GM12878 (cell line): ENCODE results near the gene HAND1. TPM values are rescaled to one million over a fixed set of nuclear protein-coding genes. Genes with fewer than 3 reads are reported as not detected.

Experiments used
- ATAC-seq: fragments of 200-7000 bp; cut with Tn5 transposase; 3 replicates; pipeline ENCODE4 v1.9.1; 2020; ENCODE audit warnings: mild to moderate bottlenecking, moderate library complexity
- BruUV-seq: library from RNA; stranded (reverse); fragments of 400-500 nt; replicated peaks from 2 replicates; lab custom pipeline; 2021; lab: Mats Ljungman, UMichigan
- CTCF ChIA-PET: fragments of 300-600 bp; sonication (Branson Sonifier 250); formaldehyde crosslinking; extraction: SDS; loops from one replicate; lab custom pipeline; 2021; ENCODE audit warnings: inconsistent platforms; lab: Yijun Ruan, JAX
- POLR2A ChIA-PET: fragments of 350-600 bp; formaldehyde crosslinking; extraction: SDS; loops from one replicate; lab custom pipeline; 2021; ENCODE audit warnings: inconsistent platforms; lab: Charles Lee
- RAD21 ChIA-PET: fragments of 300-600 bp; sonication (Branson Sonifier 250); formaldehyde crosslinking; loops from one replicate; lab custom pipeline; 2023; ENCODE audit warnings: antibody characterized with exemption; ENCODE audit not compliant: unreplicated experiment; lab: Charles Lee
- SMC1A ChIA-PET: fragments of 300-600 bp; sonication (Branson Sonifier 250); formaldehyde crosslinking; loops from one replicate; lab custom pipeline; 2023; ENCODE audit not compliant: unreplicated experiment, uncharacterized antibody; lab: Charles Lee
- DNase-seq: peaks from one replicate; pipeline ENCODE4 v3.0.0-alpha.2; 2011; ENCODE audit warnings: low read depth, low spot score
- FAIRE-seq: peaks from 3 replicates; lab custom pipeline; 2011; peaks lifted over from hg19 to GRCh38; lab: Jason Lieb, UNC
- H2AFZ ChIP-seq: 2 replicates; pipeline ENCODE4 v1.6.0; 2011; ENCODE audit warnings: low read depth, low read length, control low read depth; ENCODE audit not compliant: control insufficient read depth
- H3K27ac ChIP-seq: 2 replicates; pipeline ENCODE4 v1.5.1; 2011; ENCODE audit warnings: control low read depth; ENCODE audit not compliant: control insufficient read depth, insufficient read depth
- H3K27me3 ChIP-seq, 2 experiments: replicated peaks in 1 of 2; 2 replicates each; pipeline versions ENCODE4 v1.6.0 to v1.6.1; 2011; ENCODE audit warnings: low read length in 1 of 2; ENCODE audit not compliant: control insufficient read depth in 2 of 2, insufficient read depth in 2 of 2
- H3K36me3 ChIP-seq, 2 experiments: 2 replicates each; pipeline ENCODE4 v1.5.1; 2011; ENCODE audit warnings: low read length in 1 of 2; ENCODE audit not compliant: control insufficient read depth in 2 of 2, insufficient read depth in 2 of 2
- H3K4me1 ChIP-seq: 2 replicates; pipeline ENCODE4 v1.6.1; 2011; ENCODE audit warnings: mild to moderate bottlenecking, low read length, moderate library complexity, mixed read lengths; ENCODE audit not compliant: control insufficient read depth, insufficient read depth
- H3K4me2 ChIP-seq: 2 replicates; pipeline ENCODE4 v1.6.0; 2011; ENCODE audit warnings: control low read depth; ENCODE audit not compliant: control insufficient read depth, insufficient read depth
- H3K4me3 ChIP-seq: fragments of 200-600 bp; sonication (generic); 2 replicates; pipeline ENCODE4 v1.5.1; 2016
- H3K79me2 ChIP-seq: 2 replicates; pipeline ENCODE4 v1.6.0; 2011; ENCODE audit warnings: low read length; ENCODE audit not compliant: control insufficient read depth, insufficient read depth
- H3K9ac ChIP-seq: 2 replicates; pipeline ENCODE4 v1.8.0; 2011; ENCODE audit warnings: low read length, control low read depth, mixed read lengths; ENCODE audit not compliant: control insufficient read depth, insufficient read depth
- H3K9me3 ChIP-seq: replicated peaks from 3 replicates; pipeline ENCODE4 v1.5.1; 2011; ENCODE audit warnings: mild to moderate bottlenecking, low read length; ENCODE audit not compliant: control insufficient read depth, insufficient read depth
- H4K20me1 ChIP-seq: 2 replicates; pipeline ENCODE4 v1.6.0; 2011; ENCODE audit not compliant: control insufficient read depth, insufficient read depth
- CEBPB ChIP-seq, 2 experiments: fragments of 150-350 bp in 1 of 2; IDR thresholded peaks; 2 replicates each; pipeline ENCODE4 v1.6.1; 2012 to 2014; ENCODE audit warnings: low read depth in 2 of 2, low read length in 2 of 2, borderline replicate concordance in 1 of 2, inconsistent platforms in 1 of 2
- HCFC1 ChIP-seq: fragments of 150-350 bp; IDR thresholded peaks from 2 replicates; pipeline ENCODE4 v1.6.1; 2014; ENCODE audit warnings: low read length
- JUNB ChIP-seq: IDR thresholded peaks from 2 replicates; pipeline ENCODE4 v1.6.1; 2016; ENCODE audit warnings: antibody characterized with exemption, mild to moderate bottlenecking
- JUND ChIP-seq: IDR thresholded peaks from 2 replicates; pipeline ENCODE4 v1.6.1; 2012; ENCODE audit warnings: low read depth, mild to moderate bottlenecking, low read length, improper control_type of control experiment, moderate library complexity
- RAD51 ChIP-seq: fragments of 450-650 bp; IDR thresholded peaks from 2 replicates; pipeline ENCODE4 v1.6.1; 2016; ENCODE audit warnings: moderate library complexity, mild to moderate bottlenecking, inconsistent platforms
- STAT1 ChIP-seq: fragments of 450-650 bp; conservative IDR thresholded peaks from 2 replicates; pipeline ENCODE4 v1.6.1; 2014; ENCODE audit warnings: antibody characterized with exemption, mild to moderate bottlenecking
- WGBS: methylation state at CpG from one replicate; pipeline ENCODE4 v1.1.6; 2016; ENCODE audit warnings: low lambda C conversion rate; ENCODE audit not compliant: insufficient replicate concordance, insufficient coverage; ENCODE audit errors: missing lambda C conversion rate; 5-methylcytosine and 5-hydroxymethylcytosine counted together
- in situ Hi-C: fragments of 300-500 bp; cut with MboI; formaldehyde crosslinking; loops from 9 replicates; pipeline ENCODE4 v1.14.3; 2018; ENCODE audit warnings: mixed read lengths
- intact Hi-C: fragments of 100-400 bp; cut with micrococcal nuclease; formaldehyde crosslinking; loops from one replicate; pipeline ENCODE4 v1.14.2; 2022; ENCODE audit not compliant: unreplicated experiment
- polyA plus RNA-seq, 11 experiments: library from polyadenylated mRNA; depleted of rRNA in 4 of 11; unstranded in 6 of 11; stranded (reverse) in 5 of 11; fragments of >200 nt; fragmentation: Nextera tagmentation in 4 of 11; fragmentation: Illumina TruSeq in 1 of 11; extraction: Ambion mirVana in 4 of 11; extraction: Trizol in 1 of 11; gene quantifications; 1 replicate in 1 of 11; 2 replicates in 10 of 11; pipeline versions ENCODE4 v1.2.1 to v1.2.3, GENCODE V29; 2011 to 2016; ENCODE audit warnings: inconsistent platforms in 2 of 11, missing spikeins in 2 of 11, low read depth in 1 of 11
- total RNA-seq, 4 experiments: library from RNA; depleted of rRNA in 3 of 4; stranded (reverse); fragments of >200 nt in 3 of 4; fragmentation: Illumina TruSeq in 1 of 4; extraction: Trizol in 1 of 4; gene quantifications; 2 replicates each; pipeline versions ENCODE4 v1.2.1 to v1.2.3, GENCODE V29; 2013 to 2021
- TF ChIP-seq, protein P1 (sequence below): fragments of 450-650 bp; IDR thresholded peaks from 2 replicates; pipeline ENCODE4 v1.6.1; 2017; ENCODE audit warnings: mild to moderate bottlenecking, low read depth, inconsistent platforms; ENCODE audit not compliant: poor library complexity, severe bottlenecking
- TF ChIP-seq, protein P2 (sequence below): fragments of 450-650 bp; conservative IDR thresholded peaks from 2 replicates; pipeline ENCODE4 v1.6.1; 2017; ENCODE audit warnings: mild to moderate bottlenecking, moderate library complexity
- TF ChIP-seq, protein P3 (sequence below): fragments of 450-650 bp; IDR thresholded peaks from 2 replicates; pipeline ENCODE4 v1.6.1; 2016; ENCODE audit warnings: mild to moderate bottlenecking, moderate library complexity, borderline replicate concordance
- TF ChIP-seq, protein P4 (sequence below): fragments of 450-650 bp; formaldehyde crosslinking; IDR thresholded peaks from 2 replicates; pipeline ENCODE4 v1.5.0; 2022; ENCODE audit warnings: mild to moderate bottlenecking, missing genetic modification characterization

Gene HAND1
- total and polyA plus RNA-seq, 10 of the 15 experiments (the other 5 are each of a cell fraction or from before 2014, with no cell fraction given) = 0.06 to 0.41 (median 0.27) TPM; not detected in 4

DNA sequence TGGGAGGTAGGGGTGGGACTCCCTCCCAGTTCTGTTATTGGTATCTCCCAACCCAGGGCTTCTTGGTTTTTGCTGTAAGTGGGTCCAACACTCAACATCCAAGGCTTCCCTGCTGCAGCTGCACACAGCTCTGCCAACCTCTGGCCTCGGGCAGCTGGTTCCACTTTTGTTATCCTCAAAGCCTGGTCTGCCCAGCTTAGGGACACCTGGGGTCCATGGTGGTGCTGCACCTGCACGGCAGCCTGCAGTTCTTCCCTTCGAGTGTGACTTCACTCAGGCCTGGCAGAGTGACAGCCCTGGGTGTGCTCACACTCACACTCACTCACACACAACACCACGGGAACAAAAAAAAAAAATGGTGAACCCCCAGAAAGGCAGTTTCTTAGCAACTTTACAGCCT lies 47.6 kb downstream of the HAND1 start (continued):
- TF ChIP-seq, protein P1, sequence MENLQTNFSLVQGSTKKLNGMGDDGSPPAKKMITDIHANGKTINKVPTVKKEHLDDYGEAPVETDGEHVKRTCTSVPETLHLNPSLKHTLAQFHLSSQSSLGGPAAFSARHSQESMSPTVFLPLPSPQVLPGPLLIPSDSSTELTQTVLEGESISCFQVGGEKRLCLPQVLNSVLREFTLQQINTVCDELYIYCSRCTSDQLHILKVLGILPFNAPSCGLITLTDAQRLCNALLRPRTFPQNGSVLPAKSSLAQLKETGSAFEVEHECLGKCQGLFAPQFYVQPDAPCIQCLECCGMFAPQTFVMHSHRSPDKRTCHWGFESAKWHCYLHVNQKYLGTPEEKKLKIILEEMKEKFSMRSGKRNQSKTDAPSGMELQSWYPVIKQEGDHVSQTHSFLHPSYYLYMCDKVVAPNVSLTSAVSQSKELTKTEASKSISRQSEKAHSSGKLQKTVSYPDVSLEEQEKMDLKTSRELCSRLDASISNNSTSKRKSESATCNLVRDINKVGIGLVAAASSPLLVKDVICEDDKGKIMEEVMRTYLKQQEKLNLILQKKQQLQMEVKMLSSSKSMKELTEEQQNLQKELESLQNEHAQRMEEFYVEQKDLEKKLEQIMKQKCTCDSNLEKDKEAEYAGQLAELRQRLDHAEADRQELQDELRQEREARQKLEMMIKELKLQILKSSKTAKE = no peak
- no peak for TF ChIP-seq HCFC1
- TF ChIP-seq, all 136 proteins: peak for 0

DNA sequence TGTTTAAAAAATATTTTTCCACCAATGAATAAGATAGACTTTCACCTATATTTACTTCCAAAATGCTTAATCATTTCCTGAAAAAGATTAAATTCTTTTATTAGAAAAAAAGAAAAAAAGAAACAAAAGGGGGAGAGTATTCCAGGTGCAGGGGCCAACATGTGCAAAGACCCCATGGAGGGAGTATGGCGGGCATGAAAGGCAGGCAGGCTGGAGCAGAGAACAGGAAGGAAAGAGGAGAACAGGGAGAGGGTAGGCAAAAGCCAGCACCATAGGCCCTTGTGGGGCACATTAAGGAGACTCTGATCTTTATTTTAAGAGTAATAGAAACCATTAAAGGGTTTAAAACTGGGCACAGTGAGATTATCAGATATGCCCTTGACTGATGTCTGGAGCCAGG lies 48.7 kb downstream of the HAND1 start:
- Histone ChIP-seq H3K36me3 (no peaks in the 10 kb centered on the region; a peak in 1 of 4 replicates), H3K9me3 (no peaks in the 10 kb centered on the region), H3K79me2 (no peaks in the 10 kb centered on the region), H3K4me1 (no peaks in the 10 kb centered on the region), H3K4me3 (no peak overlapping the region), H3K27ac (no peak overlapping the region), H4K20me1 (no peaks in the 10 kb centered on the region), H3K9ac (no peak overlapping the region), H3K27me3 (no peaks in the 10 kb centered on the region), H2AFZ (no peak overlapping the region), H3K4me2 (no peak overlapping the region)
- POLR2A ChIA-PET = no interaction called here
- FAIRE-seq (no peak), ATAC-seq (no peak), DNase-seq (no peak)
- RAD21 ChIA-PET = no interaction called here
- no TSS peak for BruUV-seq
- in situ Hi-C loops = no loop called here
- WGBS = 100% methylated on average over 1 of the region's 1 CpG
- SMC1A ChIA-PET = no interaction called here
- CTCF ChIA-PET = interaction anchor here (1.2 kb wide), 1 partner anchor 357 kb away, joined by 4 read pairs; no protein-coding TSS in a partner anchor
- intact Hi-C loops = no loop called here
- TF ChIP-seq, protein P2, sequence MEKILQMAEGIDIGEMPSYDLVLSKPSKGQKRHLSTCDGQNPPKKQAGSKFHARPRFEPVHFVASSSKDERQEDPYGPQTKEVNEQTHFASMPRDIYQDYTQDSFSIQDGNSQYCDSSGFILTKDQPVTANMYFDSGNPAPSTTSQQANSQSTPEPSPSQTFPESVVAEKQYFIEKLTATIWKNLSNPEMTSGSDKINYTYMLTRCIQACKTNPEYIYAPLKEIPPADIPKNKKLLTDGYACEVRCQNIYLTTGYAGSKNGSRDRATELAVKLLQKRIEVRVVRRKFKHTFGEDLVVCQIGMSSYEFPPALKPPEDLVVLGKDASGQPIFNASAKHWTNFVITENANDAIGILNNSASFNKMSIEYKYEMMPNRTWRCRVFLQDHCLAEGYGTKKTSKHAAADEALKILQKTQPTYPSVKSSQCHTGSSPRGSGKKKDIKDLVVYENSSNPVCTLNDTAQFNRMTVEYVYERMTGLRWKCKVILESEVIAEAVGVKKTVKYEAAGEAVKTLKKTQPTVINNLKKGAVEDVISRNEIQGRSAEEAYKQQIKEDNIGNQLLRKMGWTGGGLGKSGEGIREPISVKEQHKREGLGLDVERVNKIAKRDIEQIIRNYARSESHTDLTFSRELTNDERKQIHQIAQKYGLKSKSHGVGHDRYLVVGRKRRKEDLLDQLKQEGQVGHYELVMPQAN = no peak
- TF ChIP-seq JUND (no peak), STAT1 (no peak), JUNB (no peak), CEBPB (IDR thresholded peaks at IDR 0.05; ENCODE audit: borderline replicate concordance in 1 of 2, low read depth in 2 of 2, low read length in 2 of 2) (no peak), RAD51 (no peak)
- TF ChIP-seq, protein P3, sequence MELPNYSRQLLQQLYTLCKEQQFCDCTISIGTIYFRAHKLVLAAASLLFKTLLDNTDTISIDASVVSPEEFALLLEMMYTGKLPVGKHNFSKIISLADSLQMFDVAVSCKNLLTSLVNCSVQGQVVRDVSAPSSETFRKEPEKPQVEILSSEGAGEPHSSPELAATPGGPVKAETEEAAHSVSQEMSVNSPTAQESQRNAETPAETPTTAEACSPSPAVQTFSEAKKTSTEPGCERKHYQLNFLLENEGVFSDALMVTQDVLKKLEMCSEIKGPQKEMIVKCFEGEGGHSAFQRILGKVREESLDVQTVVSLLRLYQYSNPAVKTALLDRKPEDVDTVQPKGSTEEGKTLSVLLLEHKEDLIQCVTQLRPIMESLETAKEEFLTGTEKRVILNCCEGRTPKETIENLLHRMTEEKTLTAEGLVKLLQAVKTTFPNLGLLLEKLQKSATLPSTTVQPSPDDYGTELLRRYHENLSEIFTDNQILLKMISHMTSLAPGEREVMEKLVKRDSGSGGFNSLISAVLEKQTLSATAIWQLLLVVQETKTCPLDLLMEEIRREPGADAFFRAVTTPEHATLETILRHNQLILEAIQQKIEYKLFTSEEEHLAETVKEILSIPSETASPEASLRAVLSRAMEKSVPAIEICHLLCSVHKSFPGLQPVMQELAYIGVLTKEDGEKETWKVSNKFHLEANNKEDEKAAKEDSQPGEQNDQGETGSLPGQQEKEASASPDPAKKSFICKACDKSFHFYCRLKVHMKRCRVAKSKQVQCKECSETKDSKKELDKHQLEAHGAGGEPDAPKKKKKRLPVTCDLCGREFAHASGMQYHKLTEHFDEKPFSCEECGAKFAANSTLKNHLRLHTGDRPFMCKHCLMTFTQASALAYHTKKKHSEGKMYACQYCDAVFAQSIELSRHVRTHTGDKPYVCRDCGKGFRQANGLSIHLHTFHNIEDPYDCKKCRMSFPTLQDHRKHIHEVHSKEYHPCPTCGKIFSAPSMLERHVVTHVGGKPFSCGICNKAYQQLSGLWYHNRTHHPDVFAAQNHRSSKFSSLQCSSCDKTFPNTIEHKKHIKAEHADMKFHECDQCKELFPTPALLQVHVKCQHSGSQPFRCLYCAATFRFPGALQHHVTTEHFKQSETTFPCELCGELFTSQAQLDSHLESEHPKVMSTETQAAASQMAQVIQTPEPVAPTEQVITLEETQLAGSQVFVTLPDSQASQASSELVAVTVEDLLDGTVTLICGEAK = no peak
- TF ChIP-seq, protein P4, sequence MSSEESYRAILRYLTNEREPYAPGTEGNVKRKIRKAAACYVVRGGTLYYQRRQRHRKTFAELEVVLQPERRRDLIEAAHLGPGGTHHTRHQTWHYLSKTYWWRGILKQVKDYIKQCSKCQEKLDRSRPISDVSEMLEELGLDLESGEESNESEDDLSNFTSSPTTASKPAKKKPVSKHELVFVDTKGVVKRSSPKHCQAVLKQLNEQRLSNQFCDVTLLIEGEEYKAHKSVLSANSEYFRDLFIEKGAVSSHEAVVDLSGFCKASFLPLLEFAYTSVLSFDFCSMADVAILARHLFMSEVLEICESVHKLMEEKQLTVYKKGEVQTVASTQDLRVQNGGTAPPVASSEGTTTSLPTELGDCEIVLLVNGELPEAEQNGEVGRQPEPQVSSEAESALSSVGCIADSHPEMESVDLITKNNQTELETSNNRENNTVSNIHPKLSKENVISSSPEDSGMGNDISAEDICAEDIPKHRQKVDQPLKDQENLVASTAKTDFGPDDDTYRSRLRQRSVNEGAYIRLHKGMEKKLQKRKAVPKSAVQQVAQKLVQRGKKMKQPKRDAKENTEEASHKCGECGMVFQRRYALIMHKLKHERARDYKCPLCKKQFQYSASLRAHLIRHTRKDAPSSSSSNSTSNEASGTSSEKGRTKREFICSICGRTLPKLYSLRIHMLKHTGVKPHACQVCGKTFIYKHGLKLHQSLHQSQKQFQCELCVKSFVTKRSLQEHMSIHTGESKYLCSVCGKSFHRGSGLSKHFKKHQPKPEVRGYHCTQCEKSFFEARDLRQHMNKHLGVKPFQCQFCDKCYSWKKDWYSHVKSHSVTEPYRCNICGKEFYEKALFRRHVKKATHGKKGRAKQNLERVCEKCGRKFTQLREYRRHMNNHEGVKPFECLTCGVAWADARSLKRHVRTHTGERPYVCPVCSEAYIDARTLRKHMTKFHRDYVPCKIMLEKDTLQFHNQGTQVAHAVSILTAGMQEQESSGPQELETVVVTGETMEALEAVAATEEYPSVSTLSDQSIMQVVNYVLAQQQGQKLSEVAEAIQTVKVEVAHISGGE (CRISPR knock-in tag) = no peak
